ENCODE data around the gene PCIF1.
"Not testable (repeated sequence)": the region's sequence is repeated elsewhere in the genome, so short reads cannot be mapped to it uniquely, and the experiment has no call there.

Gene PCIF1

GRCh38 chr20:45926731-45927070 lies 7.8 kb upstream of the PCIF1 start:
- H3K4me3 ChIP-seq (replicated peaks; ENCODE audit: low read depth, low read length) = no peak overlapping the region
- TF ChIP-seq, protein P1, sequence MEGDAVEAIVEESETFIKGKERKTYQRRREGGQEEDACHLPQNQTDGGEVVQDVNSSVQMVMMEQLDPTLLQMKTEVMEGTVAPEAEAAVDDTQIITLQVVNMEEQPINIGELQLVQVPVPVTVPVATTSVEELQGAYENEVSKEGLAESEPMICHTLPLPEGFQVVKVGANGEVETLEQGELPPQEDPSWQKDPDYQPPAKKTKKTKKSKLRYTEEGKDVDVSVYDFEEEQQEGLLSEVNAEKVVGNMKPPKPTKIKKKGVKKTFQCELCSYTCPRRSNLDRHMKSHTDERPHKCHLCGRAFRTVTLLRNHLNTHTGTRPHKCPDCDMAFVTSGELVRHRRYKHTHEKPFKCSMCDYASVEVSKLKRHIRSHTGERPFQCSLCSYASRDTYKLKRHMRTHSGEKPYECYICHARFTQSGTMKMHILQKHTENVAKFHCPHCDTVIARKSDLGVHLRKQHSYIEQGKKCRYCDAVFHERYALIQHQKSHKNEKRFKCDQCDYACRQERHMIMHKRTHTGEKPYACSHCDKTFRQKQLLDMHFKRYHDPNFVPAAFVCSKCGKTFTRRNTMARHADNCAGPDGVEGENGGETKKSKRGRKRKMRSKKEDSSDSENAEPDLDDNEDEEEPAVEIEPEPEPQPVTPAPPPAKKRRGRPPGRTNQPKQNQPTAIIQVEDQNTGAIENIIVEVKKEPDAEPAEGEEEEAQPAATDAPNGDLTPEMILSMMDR (IDR thresholded peaks at IDR 0.05; ENCODE audit: low read length, missing control alignments) = no peak
- no peak for DNase-seq (ENCODE audit: low read depth)

DNA sequence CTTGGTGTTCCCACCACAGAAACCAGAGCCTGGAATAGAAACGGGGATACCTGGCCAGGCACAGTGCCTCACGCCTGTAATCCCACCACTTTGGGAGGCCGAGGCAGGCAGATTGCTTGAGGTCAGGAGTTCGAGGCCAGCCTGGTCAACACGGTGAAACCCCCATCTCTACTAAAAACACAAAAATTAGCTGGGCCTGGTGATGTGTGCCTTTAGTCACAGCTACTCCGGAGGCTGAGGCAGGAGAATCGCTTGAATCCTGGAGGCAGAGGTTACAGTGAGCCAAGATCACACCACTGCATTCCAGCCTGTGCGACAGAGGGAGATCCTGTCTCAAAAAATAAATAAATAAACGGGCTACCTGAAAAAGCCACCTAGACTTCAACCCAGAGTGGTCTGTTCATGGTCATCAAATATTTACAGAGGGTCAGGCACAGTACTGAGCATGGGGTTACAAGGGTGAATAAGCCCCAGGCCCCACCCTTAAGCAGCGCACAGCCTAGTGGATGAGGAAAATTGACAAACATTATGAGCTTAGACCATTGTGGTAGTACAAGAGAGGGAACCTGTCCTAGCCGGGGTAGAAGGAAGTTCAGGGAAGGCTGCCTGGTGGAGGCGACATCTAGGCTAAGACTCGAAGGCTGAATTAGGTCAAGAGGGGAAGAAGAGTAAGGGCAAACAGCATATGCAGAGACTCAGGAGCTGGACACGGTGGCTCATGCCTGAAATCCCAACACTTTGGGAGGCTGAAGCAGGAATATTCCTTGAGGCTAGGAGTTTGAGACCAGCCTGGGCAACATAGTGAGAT lies 7.2 kb upstream of the PCIF1 start:
- H3K4me3 ChIP-seq (replicated peaks; ENCODE audit: low read depth, low read length) = no peak overlapping the region
- TF ChIP-seq, protein P1 (IDR thresholded peaks at IDR 0.05; ENCODE audit: low read length, missing control alignments) = no peak

DNA sequence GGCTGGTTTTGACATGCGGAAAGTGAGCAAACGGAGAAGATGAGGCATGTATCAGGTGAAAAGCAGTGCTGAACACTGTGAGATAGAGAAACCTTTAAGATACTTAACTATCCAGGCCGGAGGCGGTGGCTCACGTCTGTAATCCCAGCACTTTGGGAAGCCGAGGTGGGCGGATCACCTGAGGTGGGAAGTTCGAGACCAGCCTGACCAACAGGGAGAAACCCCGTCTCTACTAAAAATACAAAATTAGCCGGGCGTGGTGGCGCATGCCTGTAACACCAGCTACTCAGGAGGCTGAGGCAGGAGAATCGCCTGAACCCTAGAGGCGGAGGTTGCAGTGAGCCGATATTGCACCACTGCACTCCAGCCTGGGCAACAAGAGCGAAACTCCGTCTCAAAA lies 2.8 kb upstream of the PCIF1 start:
- not testable (repeated sequence) for H3K4me3 ChIP-seq (replicated peaks; ENCODE audit: low read depth, low read length); DNase-seq (ENCODE audit: low read depth)

More for the DNA sequence above, 7.2 kb upstream of the PCIF1 start:
- no peak for DNase-seq (ENCODE audit: low read depth)

DNA sequence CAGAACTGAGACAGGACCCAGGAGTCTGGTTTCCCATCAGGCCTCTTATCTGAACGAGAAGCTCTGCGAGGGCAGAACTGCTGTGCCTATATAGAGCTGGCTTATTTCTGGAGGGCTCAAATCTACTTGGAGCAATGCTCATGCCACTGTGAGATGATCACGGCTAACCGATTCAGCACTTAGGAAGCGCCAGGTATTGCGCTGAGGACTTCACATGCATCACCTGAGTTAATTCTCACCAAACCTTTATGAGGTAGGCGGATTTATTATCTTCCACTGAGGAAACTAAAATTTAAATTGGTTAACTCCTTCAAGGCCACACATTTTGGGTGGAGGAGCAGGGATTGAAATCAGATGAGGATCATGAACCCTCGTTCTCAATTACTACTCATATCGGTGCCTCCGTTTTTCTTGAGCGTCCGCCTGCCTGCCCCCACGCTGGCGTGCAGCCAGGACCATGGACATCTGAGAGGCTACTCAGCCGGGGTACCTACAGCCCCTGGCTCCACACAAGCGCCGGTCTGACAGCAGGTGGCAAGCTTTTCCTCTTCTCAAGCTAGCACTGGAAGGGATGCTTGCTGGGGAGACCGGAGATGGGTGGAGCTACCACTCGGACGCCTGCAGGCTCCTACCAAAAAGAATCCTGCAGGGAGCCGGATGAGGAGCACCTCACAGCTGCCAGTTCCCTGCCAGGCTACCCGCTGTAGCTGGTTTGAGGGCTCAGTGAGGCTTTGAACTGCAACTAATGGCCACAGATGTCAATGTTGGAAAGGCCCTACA lies 1.0 kb upstream of the PCIF1 start:
- TF ChIP-seq, protein P1 (IDR thresholded peaks at IDR 0.05; ENCODE audit: low read length, missing control alignments) = peak; percentile 26
- peak; percentile 74 for DNase-seq (ENCODE audit: low read depth)
- peak overlapping the region; percentile 97 for H3K4me3 ChIP-seq (replicated peaks; ENCODE audit: low read depth, low read length)

DNA sequence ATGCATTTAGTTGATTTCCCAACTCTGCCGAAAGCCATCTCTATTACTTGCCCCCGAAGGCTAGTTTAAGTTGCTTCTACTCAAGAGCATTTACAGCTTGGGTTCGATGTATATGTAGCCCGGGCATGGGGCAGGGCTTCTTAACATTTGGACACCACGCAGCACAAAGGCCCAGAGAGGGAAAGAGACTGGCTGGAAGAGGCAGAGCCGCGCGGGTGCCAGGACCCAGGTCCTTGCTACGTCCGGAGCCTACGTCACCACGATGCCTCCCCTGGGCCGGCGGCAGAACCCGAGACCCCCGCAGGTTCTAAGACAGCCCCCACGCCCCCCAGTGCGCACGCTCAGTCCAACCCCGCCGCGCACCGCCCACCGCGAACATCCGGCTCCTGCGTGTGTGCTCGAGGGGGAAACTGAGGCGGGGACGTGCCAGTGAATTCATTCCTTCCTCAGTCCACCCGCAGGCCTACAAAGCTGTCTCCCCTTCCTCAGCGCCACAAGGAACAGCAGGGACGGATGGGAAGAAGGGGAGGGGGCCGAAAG lies 367 bp upstream of the PCIF1 start:
- peak overlapping the region; percentile 97 for H3K4me3 ChIP-seq (replicated peaks; ENCODE audit: low read depth, low read length)
- peak; percentile 57 for DNase-seq (ENCODE audit: low read depth)
- TF ChIP-seq, protein P1 (IDR thresholded peaks at IDR 0.05; ENCODE audit: low read length, missing control alignments) = no peak

GRCh38 chr20:45935416-45936046 lies 1.0 kb downstream of the PCIF1 start:
- H3K4me3 ChIP-seq (replicated peaks; ENCODE audit: low read depth, low read length) = peak overlapping the region; percentile 67
- TF ChIP-seq, protein P1 (IDR thresholded peaks at IDR 0.05; ENCODE audit: low read length, missing control alignments) = no peak
- DNase-seq (ENCODE audit: low read depth) = no peak

DNA sequence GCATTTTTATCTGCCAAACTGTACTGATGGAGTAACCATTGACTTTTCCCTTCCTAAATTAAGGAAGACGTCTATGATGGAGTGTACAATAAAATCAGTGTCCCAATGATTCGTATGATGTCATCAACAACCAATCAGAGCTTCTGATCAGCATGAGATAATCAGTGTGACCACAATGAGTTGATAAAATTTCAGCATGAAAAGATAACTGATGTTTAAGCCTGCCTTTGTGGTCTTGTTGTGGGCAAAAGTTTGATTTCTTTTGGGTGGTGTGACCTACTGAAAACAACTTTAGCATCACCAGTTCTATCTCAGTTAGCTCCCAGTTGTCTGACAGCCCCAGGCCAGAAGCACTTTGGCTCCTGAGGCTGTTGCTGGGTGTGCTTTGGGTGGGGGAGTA lies 3.3 kb downstream of the PCIF1 start:
- DNase-seq (ENCODE audit: low read depth) = no peak
- no peak overlapping the region for H3K4me3 ChIP-seq (replicated peaks; ENCODE audit: low read depth, low read length)
- TF ChIP-seq, protein P1 (IDR thresholded peaks at IDR 0.05; ENCODE audit: low read length, missing control alignments) = no peak
